ENCODE results near the gene GNB1L.

Gene GNB1L

DNA sequence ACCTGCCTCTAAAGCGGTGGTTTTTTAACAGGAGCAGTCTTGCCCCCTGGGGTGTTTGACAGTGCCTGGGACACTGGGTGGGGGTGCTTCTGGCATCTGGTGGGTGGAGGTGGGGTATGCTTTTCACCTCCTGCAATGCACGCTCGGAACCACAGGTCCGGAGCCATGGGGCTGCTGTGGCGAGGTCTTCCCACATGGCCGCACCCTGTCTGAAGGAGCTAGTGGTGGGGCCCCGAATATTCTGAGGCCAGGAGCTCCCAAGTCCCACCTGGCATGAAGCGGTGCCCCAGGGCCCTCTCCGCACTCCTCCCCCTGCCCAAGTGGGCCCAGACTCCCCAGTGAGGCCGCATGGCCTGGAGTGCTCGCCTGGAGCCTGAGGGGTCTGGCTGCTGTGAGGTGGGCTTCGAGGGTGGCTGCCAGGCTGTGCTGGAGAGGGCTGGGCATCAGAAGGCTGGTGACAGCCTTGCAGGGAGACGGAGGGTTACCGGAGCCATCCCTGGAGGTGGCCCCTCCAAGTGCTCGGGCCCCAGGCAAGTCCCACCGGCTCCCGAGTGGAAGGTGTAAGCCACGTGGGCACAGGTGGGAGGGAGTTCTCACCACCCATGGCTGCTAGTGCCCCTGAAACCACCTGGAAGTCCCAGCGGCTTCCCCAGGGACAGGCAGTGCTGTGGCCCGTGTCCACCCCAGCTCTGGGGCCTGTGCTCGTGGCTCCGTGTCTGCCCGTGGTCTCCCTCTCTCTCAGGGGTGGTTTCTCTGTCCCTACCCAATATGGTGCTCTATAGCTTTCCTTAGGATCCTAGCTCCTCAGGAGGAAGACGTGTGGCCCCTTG, 79.0 kb downstream of the GNB1L start:
- no peak for DNase-seq (ENCODE audit: low spot score)

- no peak for DNase-seq (ENCODE audit: low spot score)
Observed at GRCh38 chr22:19774628-19775027, 80.0 kb downstream of the GNB1L start.

- DNase-seq (ENCODE audit: low spot score), result no peak
Observed at GRCh38 chr22:19773470-19774040, 81.1 kb downstream of the GNB1L start.

- DNase-seq (ENCODE audit: low spot score), result no peak
Observed at GRCh38 chr22:19772673-19773469, 81.8 kb downstream of the GNB1L start.

GRCh38 chr22:19772422-19772672, 82.3 kb downstream of the GNB1L start:
- no peak for DNase-seq (ENCODE audit: low spot score)

- DNase-seq (ENCODE audit: low spot score), result no peak
Observed at GRCh38 chr22:19770349-19771220, 84.1 kb downstream of the GNB1L start.

GRCh38 chr22:19769393-19769715, 85.3 kb downstream of the GNB1L start:
- no peak for DNase-seq (ENCODE audit: low spot score)

DNA sequence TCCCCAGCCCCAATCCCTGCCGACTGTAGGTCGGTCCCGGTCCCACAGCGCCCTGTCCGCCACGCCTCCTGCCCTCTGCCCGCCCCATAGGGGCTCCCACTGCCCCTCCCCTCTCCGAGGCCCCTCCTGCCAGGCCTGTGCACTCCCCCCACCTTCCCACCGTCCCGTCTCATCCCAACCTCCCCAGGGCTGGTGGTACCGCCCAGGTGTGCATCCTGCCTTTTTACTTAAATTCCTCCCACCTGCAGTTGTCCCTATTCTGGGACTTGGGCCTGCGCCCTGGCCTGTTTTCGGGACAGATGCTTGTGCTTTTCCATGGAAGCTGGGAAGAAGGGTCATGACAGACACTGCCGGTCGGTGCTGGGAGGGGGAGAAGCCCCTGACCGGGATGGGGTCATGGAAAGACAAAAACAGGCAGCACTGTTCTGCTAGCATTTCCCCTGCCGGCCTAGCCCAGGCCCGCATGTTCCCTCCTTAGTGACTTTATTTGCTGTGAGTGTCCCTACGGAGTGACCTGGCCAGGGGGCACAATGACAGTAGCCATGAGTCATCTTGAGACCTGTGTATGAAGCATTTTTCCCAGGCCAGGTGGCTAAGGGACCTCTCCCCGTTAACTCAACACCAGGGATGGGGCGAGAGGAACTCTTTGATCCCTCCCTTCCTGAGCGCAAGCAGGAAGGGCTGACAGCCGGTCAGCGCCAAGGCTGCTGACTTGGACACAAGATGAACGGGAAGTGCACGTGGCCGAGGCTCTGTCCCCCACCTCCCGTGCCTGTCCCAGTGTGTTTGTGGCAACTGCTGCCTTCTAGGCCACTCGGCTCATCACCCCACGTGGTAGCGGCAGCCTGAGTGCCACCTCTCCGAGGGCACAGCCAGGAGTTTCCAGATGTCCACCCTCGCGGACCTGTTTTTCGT, 87.0 kb downstream of the GNB1L start:
- no peak for DNase-seq (ENCODE audit: low spot score)

GRCh38 chr22:19766511-19767426, 87.9 kb downstream of the GNB1L start:
- DNase-seq (ENCODE audit: low spot score), result peak; percentile 17

DNA sequence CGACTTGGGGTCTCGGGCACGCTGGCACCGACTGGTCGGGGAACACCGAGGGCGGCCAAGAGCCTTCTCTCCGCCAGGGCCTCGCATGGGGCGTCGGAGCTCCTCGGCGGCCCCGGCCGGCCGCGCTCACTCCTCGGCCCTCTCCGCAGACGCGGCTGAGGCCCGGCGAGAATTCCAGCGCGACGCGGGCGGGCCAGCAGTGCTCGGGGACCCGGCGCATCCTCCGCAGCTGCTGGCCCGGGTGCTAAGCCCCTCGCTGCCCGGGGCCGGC, 88.5 kb downstream of the GNB1L start:
- DNase-seq (ENCODE audit: low spot score), result no peak

DNA sequence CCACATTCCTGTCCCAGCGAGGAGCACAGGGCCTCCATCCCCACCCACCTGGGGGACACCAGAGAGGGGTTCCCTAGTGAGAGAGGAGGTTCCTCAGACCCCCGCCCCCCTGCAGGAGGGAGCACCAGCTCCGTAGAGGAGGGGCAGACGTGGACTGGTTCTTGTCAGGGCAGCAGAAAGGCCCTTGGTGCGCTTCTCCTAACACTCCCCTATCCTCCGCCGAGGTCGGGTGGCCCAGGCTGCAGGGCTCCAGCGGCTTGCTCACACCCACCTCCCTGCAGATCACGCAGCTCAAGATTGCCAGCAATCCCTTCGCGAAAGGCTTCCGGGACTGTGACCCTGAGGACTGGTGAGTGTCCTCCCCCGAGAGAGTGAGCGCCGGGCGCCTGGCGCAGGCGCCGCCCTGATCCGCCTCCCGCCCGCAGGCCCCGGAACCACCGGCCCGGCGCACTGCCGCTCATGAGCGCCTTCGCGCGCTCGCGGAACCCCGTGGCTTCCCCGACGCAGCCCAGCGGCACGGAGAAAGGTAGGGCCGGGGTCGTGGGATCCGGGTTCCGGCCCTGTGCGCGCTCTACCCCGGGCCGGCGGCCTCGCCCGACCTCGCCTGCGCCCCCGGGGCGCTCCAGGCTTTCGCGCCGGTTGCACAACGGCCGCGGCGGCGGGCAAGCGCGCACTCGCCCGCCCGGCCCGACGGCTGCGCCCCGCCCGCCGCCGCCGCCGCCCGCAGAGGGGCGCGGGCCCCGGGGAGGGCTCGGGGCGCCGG, 89.0 kb downstream of the GNB1L start:
- no peak for DNase-seq (ENCODE audit: low spot score)

- DNase-seq (ENCODE audit: low spot score), result no peak
Observed at GRCh38 chr22:19764636-19765476, 89.8 kb downstream of the GNB1L start.

- DNase-seq (ENCODE audit: low spot score), result no peak
Observed at GRCh38 chr22:19764299-19764593, 90.4 kb downstream of the GNB1L start.

DNA sequence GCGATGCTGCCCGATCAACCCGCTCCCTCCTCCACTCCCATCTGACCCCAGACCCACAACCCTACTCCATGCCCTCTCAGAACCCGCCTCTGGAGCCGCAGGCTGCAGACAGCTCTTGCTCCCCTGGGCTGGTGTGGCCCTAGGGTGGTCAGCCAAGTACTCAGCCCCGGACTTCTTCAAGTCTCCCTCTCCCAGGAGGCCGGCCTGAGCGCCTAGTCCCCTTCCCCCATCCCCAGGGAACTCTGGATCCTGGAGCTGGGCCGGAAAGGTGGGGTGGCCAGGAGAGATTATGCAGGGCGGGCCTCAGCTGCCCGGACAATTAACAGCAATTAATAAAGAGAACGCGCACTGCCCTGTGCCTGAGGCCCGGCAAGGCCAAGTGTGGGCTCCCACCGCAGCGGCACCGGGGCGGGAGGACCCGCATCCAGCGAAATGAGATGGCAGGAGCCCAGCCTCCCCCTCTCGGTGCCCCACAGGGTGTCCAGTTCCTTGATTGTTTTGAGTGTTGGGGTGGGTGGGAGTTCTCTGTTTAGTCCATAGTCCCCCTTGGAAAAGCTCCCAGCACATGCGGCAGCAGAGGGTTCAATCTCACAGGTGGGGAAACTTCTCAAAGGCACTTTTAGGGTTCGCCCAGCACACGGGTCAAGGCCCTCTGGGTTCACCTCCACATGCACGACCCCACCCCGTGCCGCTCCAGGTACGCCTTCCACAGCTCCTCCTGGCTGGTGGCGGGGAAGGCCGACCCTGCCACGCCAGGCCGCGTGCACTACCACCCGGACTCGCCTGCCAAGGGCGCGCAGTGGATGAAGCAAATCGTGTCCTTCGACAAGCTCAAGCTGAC, 91.0 kb downstream of the GNB1L start:
- no peak for DNase-seq (ENCODE audit: low spot score)

GRCh38 chr22:19762568-19763457, 91.9 kb downstream of the GNB1L start:
- no peak for DNase-seq (ENCODE audit: low spot score)

DNA sequence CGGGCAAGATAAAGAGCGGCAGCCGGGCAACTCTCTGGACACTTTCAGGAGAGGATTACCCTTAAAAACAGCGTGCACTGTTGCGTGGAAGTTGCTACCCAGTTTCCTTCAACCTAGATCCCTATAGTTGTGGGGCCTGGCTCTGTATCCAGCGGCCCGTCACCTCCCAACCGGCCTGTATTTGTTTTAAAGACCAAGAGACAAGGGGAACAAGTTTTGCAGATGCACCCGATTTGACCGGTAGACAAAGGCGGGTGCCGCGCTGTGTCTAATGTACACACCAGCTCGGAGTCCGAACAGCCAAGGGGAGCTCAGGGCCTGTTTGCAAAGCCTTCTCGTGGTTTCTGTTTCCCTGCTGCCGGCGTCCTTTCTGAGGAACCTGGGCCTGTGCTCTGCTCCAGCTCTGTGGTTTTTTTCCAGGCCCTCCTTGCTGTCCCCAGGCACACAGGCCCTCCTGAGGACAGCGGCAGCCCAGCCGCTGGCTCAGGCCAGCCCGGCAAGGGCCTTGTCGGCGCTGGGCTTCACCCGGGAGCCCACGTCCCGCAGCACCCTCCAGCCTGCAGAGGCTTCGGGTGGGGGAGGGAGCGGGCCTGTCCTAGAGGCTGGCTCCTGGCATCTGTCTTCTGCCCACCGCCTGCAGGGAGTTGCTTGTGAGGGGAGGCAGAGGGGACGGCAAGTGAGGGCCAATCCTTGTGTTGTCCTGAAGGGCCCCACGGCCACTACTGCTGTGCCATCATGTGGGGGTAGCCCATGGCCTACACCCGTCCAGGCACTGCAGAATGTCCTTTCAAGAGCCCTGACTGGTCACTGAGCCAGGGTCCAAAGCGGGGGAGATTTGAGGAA, 92.7 kb downstream of the GNB1L start:
- DNase-seq (ENCODE audit: low spot score), result no peak
